ENCODE results near the gene ABCB10. TPM values are rescaled to one million over a fixed set of nuclear protein-coding genes. Genes with fewer than 3 reads are reported as not detected.

ABCB10 gene
- total and polyA plus RNA-seq, 2 donors, result 11.1 to 28.0 TPM

Small RNA genes lying within 50 kb of the gene (small RNA-seq; reads per million reads assigned to genes)
- not detected for gene HMGN2P19
- gene RNA5SP78, result not detected
- gene RNU4-21P, result not detected

Other genes with a start within 250 kb of the ABCB10 start
- gene CCSAP, start 215.7 kb downstream of the ABCB10 start, total RNA-seq, result 14.2 TPM
- 3.0 TPM for gene CCSAP, start 215.7 kb downstream of the ABCB10 start, polyA plus RNA-seq
- 51.9 TPM for gene ACTA1, start 124.6 kb downstream of the ABCB10 start, total RNA-seq
- 7.9 TPM for gene ACTA1, start 124.6 kb downstream of the ABCB10 start, polyA plus RNA-seq
- 50.2 TPM for gene NUP133, start 50.4 kb downstream of the ABCB10 start, total RNA-seq
- 18.5 TPM for gene NUP133, start 50.4 kb downstream of the ABCB10 start, polyA plus RNA-seq
- 18.1 TPM for gene TAF5L, start 67.4 kb upstream of the ABCB10 start, total RNA-seq
- 19.3 TPM for gene TAF5L, start 67.4 kb upstream of the ABCB10 start, polyA plus RNA-seq
- 8.0 TPM for gene URB2, start 67.5 kb upstream of the ABCB10 start, total RNA-seq
- gene URB2, start 67.5 kb upstream of the ABCB10 start, polyA plus RNA-seq, result 4.0 TPM

Measured in urinary bladder (tissue), 2 donors.